Stimulated activated CD8-positive, alpha-beta memory T cell treated with anti-CD3 and anti-CD28 coated beads, Interleukin-15, amount 100 ng/mL, for 1 hour (primary cell): ENCODE data around the gene OR7A10.

Experiments used
- DNase-seq: peaks from one replicate; pipeline ENCODE4 v3.0.0-alpha.2; 2020; ENCODE audit warnings: low read depth

OR7A10 gene

GRCh38 chr19:14848822-14849221, at the start of gene OR7A10:
TSS of gene OR7A10 (minus strand) at chr19:14848922. CDS start at chr19:14841877, 7,045 bp downstream.
- DNase-seq = no peak

DNA sequence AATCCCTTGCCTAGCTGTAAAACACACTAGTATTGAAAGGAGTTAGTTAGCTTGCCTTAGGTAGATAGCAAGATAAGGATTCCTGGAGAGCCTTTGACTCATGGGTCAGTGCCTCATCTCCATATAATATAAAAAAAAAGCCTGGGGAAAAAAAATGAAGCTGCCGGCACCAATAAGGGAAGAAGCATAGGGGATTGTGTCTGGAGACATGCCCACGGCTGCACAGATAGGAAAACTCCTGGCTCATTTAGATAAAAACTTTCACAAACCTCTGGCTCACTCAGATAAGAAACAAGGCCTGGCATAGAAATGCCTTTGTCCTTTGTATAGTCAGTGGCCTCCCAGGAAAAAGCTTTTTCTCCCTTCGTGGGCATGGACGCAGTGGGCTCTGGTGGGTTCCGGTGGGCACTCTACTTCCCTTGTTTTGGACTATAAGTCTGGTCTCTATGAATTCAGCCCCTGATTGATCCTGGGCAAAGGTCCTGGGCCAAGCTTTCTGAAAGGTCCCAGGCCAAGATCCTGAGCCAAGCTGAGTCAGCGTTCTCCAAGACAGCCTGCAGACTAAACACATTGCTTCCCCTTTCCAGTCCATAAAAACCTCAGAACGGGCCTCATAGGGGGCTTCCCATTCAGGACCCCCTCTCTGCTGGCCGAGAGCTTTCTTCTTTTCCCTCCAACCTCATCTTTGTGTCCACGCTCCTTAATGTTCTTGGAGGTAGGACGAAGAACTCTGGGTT, 42.1 kb upstream of the OR7A10 start:
- no peak for DNase-seq

- no peak for DNase-seq
These were observed 41.4 kb upstream of the OR7A10 start for GRCh38 chr19:14889994-14890642.

- no peak for DNase-seq
These were observed 37.3 kb upstream of the OR7A10 start, which contains the start of gene OR7A17 for GRCh38 chr19:14886032-14886431. TSS of gene OR7A17 (minus strand) at chr19:14886132. CDS start at chr19:14881355, 4,777 bp downstream.

- DNase-seq = no peak
These were observed 23.0 kb upstream of the OR7A10 start for GRCh38 chr19:14871619-14872230.

- DNase-seq = no peak
These were observed 19.8 kb upstream of the OR7A10 start for GRCh38 chr19:14868497-14868896.

DNA sequence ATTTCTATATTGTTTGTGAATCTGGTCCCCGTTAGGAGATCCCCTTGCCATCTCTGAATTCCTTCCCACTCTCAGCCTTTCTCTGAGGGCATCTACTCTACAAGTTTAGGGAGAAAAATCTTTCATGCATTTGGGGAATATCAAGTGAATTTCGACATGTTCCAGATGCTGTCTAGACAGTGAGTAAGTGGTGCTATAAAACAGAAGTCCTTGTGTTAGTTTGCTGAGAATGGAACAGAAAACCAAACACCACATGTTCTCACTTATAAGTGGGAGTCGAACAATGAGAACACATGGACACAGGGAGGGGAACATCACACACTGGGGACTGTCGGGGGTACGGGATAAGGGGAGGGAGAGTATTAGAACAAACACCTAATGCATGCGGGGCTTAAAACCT, 5.1 kb downstream of the OR7A10 start:
- no peak for DNase-seq

GRCh38 chr19:14843169-14843568, 5.6 kb downstream of the OR7A10 start:
- DNase-seq = no peak

DNA sequence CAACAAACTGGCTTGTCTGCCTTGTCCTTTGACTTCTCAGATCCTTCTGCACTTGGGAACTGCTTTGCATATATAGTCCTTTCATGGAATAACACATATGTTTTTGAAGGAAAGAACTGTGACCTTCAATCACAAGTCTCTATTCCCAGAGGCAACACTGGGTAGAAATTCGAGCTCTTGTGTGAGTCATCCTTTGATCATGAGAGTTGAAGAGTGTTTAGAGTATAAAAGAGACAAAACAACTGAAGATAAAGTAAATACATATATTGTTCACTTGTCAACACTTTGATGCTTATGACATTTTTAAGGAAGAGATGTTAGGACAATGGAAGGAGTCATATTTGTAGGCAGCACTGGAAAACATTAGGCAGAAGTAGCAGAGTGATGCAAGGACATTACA, 8.5 kb downstream of the OR7A10 start:
- no peak for DNase-seq

DNA sequence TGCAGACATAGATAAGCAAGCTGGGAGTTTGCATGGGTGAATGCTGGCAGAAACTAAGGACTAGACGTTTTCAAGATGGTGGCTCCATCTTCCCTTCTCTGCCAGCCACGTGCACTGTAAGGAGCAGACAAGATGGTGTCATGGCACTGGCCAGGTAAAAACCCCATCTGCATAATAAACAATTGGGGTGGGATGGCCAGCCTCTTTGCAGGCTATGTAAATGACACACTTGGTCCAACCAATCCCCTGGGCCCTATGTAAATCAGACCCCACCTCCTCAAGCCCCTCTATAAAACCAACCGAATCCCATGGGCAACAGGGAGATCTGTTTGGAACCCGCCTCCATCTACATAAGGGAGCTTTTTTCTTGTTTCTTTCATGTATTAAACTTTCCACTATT, 11.3 kb downstream of the OR7A10 start:
- no peak for DNase-seq

GRCh38 chr19:14835011-14835410, 13.7 kb downstream of the OR7A10 start, which contains the start of the genes OR7A5 and OR7C1:
TSS of gene OR7A5 (minus strand) at chr19:14835185. CDS start at chr19:14828241, 6,944 bp downstream.
TSS of gene OR7C1 (minus strand) at chr19:14835185. CDS start at chr19:14800136, 35,049 bp downstream.
- DNase-seq = no peak

GRCh38 chr19:14830702-14831101, 18.0 kb downstream of the OR7A10 start:
- DNase-seq = no peak

GRCh38 chr19:14826006-14826405, 22.7 kb downstream of the OR7A10 start:
- DNase-seq = no peak

- no peak for DNase-seq
These were observed 26.8 kb downstream of the OR7A10 start for GRCh38 chr19:14821937-14822336.

DNA sequence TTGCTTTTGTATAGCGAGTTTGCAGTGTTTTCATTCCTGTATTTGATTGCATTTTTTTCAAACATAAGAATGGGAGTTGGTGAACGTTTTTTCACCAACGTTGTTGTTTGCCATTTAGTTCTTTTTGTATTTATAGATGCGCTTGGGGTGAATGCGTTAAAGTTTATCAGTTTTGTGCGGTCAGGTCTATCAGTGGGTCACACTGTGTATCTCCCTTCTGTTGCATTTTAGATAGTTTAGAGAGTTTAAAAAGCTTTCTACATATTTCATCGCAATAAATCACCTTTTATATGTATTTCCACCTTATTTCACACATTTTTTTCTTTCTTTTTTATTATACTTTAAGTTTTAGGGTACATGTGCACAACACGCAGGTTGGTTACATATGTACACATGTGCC, 30.1 kb downstream of the OR7A10 start:
- no peak for DNase-seq

GRCh38 chr19:14817052-14817451, 31.7 kb downstream of the OR7A10 start:
- no peak for DNase-seq

GRCh38 chr19:14814982-14815652, 33.6 kb downstream of the OR7A10 start:
- DNase-seq = no peak

- DNase-seq = no peak
These were observed 39.3 kb downstream of the OR7A10 start for GRCh38 chr19:14809272-14810057.

- DNase-seq = no peak
These were observed 44.0 kb downstream of the OR7A10 start for GRCh38 chr19:14804765-14805164.

GRCh38 chr19:14798760-14799159, 50.0 kb downstream of the OR7A10 start:
- DNase-seq = no peak

GRCh38 chr19:14796021-14796420, 52.7 kb downstream of the OR7A10 start:
- DNase-seq = no peak
